ENCODE measurements around the gene ATAD3B.

DNA sequence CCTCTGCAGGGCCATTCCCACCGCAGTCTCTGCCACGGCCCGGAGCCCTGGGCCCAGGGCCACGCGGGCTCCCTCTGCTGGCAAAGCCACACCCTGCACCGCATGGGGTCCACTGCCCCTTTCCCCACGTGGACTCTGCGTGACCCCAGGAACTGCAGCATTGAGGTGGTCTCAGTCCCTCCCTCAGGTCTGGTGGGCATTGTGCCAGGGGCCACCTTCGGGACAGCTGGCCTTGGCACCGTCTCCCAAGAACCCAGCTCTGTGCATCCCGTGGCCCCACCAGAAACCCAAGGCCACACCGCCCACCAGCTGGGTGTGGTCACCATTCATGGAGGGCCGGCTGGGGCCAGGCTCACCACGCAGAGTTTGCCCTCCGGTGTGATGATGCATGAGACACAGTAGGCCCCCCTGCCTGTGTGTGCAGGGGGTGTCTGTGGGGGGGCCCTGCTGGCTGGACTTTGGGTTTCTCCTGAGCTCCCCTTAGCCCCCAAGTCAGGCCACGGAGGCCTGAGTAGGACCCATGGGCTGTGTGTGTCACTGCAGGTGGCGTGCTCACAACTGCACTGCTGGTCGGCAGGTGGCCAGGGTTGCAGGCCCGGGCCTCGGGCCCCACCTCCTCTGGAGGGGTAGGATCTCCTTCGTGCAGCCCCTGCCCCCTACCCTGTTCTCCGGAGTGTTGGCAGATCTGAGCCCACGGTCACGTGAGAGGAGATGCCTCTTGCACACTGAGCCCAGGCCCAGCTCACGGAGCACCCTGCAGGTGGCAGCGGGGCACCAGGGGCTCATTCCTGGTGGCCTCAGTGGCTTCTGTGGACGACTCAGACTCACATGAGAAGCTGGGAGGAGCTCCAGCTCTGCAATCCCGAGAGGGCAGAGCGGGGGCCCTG is 30.3 kb upstream of the ATAD3B start:
- TF ChIP-seq, protein P1, sequence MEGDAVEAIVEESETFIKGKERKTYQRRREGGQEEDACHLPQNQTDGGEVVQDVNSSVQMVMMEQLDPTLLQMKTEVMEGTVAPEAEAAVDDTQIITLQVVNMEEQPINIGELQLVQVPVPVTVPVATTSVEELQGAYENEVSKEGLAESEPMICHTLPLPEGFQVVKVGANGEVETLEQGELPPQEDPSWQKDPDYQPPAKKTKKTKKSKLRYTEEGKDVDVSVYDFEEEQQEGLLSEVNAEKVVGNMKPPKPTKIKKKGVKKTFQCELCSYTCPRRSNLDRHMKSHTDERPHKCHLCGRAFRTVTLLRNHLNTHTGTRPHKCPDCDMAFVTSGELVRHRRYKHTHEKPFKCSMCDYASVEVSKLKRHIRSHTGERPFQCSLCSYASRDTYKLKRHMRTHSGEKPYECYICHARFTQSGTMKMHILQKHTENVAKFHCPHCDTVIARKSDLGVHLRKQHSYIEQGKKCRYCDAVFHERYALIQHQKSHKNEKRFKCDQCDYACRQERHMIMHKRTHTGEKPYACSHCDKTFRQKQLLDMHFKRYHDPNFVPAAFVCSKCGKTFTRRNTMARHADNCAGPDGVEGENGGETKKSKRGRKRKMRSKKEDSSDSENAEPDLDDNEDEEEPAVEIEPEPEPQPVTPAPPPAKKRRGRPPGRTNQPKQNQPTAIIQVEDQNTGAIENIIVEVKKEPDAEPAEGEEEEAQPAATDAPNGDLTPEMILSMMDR (IDR thresholded peaks at IDR 0.05 in 2 of 3, conservative IDR thresholded peaks at IDR 0.05 in 1 of 3; ENCODE audit: borderline replicate concordance in 1 of 3, insufficient read depth in 1 of 3, low read depth in 2 of 3, low read length in 2 of 3) = peak in 2 of 3 experiments; percentile 90 to 93; a peak in 4 of 6 replicates
- TF ChIP-seq, protein P2, sequence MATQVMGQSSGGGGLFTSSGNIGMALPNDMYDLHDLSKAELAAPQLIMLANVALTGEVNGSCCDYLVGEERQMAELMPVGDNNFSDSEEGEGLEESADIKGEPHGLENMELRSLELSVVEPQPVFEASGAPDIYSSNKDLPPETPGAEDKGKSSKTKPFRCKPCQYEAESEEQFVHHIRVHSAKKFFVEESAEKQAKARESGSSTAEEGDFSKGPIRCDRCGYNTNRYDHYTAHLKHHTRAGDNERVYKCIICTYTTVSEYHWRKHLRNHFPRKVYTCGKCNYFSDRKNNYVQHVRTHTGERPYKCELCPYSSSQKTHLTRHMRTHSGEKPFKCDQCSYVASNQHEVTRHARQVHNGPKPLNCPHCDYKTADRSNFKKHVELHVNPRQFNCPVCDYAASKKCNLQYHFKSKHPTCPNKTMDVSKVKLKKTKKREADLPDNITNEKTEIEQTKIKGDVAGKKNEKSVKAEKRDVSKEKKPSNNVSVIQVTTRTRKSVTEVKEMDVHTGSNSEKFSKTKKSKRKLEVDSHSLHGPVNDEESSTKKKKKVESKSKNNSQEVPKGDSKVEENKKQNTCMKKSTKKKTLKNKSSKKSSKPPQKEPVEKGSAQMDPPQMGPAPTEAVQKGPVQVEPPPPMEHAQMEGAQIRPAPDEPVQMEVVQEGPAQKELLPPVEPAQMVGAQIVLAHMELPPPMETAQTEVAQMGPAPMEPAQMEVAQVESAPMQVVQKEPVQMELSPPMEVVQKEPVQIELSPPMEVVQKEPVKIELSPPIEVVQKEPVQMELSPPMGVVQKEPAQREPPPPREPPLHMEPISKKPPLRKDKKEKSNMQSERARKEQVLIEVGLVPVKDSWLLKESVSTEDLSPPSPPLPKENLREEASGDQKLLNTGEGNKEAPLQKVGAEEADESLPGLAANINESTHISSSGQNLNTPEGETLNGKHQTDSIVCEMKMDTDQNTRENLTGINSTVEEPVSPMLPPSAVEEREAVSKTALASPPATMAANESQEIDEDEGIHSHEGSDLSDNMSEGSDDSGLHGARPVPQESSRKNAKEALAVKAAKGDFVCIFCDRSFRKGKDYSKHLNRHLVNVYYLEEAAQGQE (IDR thresholded peaks at IDR 0.05; ENCODE audit: low read depth) = no peak
- TF ChIP-seq SP1 (IDR thresholded peaks at IDR 0.05; ENCODE audit: low read depth) (no peak), FOSL1 (IDR thresholded peaks at IDR 0.05; ENCODE audit: low read depth) (no peak), EZH2 (IDR thresholded peaks at IDR 0.05) (no peak), ELF1 (IDR thresholded peaks at IDR 0.05; ENCODE audit: borderline replicate concordance, low read depth) (no peak)
